RPMI8226 (cell line): ENCODE data around the gene ERN2.

Experiments used
- DNase-seq: peaks from one replicate; pipeline ENCODE4 v3.0.0-alpha.2; 2015

Gene ERN2

DNA sequence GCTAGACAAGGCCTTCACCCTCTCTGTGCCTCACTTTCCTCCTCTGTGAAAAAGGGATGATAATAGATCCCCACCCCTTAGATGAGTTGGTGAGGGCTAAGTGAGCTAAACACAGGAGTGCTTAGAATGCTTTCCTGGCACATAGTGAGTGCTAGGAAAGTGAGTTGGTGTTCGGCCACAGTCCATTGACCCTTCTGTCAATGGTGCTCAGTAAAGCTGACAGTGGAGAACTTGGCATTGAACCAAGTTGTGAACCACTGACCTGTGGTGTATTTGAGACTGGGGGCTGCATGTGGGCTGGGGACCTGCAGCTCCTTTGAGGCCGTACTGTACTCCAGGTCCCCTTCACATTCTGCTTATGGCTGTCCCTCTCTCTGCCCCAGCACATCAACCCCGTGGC, 29.5 kb downstream of the ERN2 start:
- DNase-seq: no peak

DNA sequence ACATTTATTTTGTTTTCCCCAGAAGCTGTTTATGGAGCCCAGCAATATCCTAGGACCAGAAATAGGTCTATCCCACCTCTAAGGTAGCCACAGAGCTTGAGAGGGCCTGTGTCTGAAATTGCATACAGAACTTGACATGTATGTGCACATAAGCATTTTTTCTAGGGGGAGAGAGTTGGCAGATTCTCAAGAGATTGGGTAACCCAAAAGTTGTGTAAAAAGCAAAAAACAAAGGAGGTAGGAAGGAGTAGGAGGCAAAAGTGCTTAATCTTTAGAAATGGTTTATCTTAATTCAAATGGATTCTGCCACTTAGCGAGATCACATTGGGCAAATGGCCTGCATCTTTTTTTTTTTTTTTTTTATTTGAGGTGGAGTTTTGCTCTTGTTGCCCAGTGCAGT, 30.8 kb downstream of the ERN2 start:
- DNase-seq: no peak

DNA sequence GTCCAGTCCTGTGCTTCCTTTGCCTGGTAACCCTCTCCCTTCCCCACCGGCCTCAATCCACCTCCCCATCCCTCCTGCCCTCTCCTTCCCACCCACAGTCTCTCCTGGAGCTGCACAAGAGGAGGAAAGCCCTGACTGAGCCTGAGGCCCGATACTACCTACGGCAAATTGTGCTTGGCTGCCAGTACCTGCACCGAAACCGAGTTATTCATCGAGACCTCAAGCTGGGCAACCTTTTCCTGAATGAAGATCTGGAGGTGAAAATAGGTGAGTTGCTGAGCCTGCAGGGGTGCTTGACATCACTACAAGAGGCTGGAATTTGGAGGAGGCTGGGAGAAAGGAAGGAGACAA, 33.1 kb downstream of the ERN2 start:
- DNase-seq: peak; percentile 28

DNA sequence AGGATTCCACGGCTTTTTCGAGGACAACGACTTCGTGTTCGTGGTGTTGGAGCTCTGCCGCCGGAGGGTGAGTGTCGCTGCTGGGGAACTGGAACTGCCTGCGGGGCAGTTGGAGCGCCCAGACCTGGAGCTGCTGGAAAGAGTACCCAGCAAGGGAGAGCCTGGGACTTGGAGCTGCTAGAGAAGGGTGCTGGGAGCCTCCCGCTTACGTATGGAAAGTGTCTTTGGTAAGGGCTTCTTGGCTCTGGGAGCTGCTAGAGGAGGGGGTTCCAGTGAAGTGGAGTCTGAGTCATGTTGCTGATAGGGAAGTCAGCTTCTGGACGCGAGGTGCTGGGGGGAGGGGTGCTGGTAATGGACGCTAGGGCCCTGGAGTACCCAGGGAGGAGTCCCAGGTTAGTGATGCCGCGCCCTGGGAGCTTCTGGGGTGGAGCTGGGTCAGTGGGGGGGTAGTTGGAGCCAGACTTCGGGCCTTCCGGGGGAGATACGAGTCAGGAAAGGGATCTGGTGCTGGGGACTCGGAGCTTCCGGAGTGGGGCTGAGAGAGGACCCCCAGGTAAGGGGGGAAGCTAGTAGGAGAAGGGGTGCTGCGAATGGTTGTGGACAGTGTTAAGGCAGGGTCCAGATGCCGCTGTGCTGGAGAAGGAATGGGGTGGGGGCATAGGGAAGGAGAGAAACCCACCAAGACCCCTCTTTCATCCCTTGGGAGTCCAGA, 33.6 kb downstream of the ERN2 start:
- peak; percentile 71 for DNase-seq

DNA sequence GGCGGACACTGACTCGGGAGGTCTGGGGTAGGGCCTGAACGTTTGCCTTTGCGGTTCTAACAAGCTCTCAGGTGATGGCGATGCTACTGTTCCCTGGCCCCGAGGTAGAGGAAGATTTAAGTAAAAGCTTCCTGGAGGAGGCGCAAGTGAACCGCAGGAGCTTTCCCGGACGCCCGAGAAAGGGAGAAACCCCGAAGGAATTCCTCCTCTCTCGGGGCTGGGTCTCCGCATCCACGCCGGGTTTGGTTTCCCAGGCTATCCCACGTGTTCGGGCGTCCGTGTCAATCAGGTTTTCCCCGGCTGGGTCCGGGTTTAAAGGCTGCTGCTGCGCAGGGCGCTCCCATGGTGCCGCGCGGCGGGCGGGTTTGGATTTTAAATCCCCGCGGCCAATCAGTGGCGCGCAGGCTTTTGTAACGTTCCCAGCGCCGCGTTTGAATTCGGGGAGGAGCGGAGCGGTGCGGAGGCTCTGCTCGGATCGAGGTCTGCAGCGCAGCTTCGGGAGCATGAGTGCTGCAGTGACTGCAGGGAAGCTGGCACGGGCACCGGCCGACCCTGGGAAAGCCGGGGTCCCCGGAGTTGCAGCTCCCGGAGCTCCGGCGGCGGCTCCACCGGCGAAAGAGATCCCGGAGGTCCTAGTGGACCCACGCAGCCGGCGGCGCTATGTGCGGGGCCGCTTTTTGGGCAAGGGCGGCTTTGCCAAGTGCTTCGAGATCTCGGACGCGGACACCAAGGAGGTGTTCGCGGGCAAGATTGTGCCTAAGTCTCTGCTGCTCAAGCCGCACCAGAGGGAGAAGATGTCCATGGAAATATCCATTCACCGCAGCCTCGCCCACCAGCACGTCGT, 34.4 kb downstream of the ERN2 start, which contains the start of gene PLK1:
TSS of gene PLK1 (plus strand) at position 460 of the 844 bp plus-strand sequence. CDS start at position 504, 44 bp downstream.
- DNase-seq: peak; percentile 97

DNA sequence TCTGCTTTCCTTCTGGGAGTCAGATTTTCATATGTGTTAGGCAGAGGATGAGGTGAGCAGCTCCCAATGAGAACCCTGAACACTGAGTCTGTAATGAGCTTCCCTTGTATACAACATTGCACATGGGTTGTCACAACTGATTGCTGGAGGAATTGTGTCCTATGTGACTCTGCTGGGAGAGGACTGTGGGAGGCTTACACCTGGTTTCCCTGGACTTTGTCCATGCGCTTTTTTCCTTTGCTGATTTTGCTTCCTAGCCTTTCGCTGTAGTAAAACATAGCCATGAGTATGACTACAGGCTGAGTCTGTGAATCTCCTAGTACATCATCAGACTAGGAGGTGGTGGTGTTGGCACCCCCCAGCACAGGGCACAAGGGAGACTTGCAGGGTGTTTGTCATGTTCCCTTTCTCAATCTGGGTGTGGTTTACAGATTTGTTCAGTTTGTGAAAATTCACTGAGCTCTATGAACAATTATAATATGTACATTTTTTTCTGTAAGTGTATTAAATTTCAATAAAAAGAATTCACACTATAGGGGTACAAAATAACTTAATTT, 36.0 kb downstream of the ERN2 start:
- no peak for DNase-seq

DNA sequence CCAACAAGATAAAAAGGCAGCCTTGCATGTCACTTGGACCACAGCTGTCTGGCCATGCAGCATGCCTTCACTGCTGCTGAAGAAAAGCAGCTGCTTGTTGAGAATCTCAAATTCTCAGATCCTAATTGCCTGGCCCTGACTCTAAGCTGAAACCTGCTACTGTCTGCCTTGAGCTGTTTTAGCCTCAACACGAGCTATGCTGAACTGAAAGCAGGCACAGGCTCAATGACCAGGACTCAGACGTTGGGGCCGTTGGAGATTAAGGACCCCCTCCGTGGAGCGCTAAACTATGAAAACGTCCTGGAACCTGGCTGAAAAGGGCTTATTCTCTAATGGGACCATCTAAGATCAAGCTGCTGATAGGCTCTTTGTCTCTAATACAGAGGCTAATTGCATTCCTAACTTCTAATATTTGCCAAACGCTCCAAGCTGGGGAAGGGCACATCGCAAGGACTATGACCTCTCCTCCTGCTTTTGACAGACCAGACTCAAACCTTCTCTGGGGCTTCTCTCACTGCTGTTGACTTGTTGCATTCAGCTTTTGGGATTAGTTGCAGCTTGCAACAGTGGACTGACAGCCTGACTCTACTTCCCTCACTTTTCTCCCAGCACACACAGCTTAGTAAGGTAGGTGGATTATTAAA, 38.9 kb downstream of the ERN2 start:
- no peak for DNase-seq

DNA sequence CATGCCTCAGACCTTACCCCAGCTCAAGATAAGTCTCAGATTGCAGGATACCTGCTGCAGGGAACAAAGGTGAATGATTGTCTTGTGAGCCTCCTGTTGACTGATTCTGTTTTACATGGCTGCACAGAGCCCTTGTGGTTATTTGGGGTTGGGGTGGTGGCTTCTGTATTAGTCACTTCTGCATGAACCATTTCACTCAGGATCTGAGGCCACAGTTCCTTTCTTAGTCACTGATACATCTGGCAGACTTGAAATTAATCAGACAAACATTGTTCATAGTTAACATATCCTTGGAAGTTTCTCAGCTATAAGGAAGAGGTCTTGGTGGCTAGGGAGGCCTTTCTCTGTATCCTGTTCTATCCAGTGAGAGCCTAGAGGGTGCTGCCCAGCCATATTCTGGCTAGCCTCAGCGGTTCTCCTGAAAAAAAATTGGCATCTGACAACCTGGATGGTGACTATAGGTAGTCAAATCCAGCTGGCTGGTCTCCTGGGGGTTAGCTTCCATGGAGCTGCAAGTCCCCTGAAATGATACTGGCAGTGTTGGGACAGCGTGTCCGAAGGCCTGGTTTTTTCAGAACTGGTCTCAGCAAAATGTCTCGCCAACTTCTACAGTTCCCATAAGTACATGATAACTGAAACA, 42.8 kb downstream of the ERN2 start:
- no peak for DNase-seq

DNA sequence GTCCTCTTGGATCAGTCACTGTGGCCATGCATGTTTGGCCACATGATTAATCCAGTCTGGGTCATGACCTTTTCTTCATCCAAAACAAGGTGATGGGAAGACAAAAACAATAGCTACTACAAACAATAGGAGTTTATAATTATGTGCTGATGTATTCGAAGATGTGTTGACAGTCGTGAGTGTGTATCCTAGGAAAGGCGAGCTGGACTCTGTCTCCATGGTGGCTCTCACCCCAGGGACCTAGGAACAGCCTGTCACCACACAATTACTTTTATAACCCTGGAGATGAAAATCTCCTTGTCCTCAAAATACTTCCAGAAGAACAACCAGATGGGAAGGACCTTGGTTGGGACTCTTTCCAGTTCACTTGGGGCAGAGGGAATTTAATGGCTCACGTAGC, 44.1 kb downstream of the ERN2 start:
- no peak for DNase-seq

DNA sequence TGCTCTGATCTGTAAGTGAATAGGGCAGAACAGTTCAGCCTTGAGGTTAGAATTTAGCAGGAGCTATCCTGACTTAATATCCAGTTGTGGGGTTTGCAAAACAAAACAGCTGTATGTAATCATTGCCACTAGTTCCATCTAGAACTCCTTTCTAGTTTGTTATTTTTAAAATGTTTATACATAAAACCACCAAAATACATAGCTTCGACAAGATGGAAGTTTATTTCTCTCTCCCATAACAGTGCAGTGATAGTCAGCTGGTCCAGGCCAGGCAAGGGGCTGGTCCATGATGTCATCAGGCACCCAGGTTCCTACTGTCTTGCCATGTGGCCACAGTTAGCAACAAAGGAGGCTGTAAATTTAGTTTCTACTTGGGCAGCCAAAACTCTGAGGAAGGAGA, 44.8 kb downstream of the ERN2 start:
- no peak for DNase-seq

DNA sequence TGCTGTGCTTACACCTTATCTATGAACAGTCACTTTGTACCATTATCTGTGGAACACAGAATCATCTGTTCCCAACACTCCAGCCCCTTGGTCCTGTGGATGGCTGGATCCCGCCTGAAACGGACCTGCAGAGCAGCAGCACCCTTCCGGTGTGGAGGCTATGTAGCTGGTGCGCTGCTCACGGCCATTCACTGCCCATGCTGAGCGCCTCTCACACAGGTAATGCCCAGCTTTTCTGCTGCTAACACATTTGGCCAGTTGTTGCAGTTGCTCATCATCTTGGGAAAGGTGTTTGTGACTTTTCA, 45.7 kb downstream of the ERN2 start:
- no peak for DNase-seq

DNA sequence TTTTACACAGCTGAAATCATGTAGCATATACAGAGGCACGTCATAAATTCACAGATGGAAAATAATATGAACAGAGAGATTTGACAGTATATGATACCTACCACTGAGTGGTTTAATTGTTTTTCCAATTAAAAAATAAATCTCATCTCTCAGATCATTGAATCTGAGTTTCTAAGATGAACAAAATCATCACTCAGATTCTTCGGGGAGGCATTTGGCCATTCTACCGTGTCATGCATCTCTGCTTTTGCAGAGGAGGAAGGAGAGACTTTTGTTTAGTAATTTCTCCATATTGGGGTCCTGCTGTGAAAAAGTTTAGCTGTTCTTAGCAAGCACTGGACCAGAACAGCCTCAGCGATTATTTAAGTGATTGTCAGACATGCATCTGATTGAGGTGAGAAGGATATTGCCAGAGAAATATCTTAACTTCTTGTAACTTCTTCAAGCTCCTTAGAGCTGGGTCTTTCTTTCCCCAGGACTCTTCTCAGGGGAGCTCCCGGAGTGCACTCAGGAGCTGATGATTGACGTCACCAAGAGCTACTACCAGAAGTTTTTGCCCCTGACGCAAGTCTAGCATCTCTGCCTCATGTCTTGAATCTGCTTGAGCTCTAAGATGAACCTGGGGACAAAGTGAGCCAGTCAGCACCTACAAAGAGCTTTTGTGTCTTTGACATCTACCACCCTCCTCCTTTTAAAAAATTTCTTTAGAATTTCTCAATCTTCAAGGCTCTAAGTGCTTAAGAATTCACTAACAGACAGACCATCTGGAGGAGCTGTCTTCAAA, 46.3 kb downstream of the ERN2 start:
- DNase-seq: no peak

DNA sequence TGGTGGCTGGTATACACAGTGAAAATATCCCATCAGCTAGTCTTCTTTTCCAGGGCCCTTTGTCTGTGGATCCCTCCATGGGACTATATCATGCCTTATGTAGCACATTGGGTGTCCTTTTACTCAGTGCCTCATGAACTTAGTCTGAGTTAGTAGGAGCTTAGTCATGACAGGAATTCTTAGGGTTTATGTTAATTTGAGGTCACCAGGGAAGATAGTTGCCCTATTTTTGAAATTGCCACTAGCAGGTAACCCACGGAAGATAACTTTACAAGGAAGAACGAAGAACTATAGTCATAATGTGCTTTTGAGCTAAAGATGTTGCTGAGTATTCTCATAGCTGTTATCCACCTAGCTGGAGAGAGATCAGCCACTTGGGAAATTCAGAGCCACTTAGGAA, 49.1 kb downstream of the ERN2 start:
- no peak for DNase-seq

DNA sequence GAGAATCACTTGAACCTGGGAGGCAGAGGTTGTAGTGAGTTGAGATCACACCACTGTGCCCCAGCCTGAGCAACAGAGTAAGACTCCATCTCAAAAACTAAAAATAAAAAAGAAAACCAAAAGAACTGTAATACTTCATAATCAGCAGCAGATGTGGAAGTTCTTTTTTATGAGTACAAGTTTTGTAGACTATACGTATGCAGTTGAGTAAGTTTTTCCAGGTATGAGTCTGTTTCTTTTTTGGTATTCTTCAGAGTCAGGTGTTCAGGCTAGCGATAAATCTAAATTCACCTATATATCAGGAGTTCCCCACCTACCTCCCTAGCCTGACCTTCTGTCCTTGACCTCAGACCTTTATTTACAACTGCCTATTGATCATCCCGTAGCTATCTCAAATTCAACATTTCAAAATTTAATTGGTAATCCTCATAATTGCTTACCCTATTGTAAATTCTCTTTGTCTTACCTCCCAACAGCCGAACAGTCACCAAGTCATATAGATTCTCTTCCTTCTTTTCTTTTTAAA, 61.0 kb downstream of the ERN2 start:
- no peak for DNase-seq

DNA sequence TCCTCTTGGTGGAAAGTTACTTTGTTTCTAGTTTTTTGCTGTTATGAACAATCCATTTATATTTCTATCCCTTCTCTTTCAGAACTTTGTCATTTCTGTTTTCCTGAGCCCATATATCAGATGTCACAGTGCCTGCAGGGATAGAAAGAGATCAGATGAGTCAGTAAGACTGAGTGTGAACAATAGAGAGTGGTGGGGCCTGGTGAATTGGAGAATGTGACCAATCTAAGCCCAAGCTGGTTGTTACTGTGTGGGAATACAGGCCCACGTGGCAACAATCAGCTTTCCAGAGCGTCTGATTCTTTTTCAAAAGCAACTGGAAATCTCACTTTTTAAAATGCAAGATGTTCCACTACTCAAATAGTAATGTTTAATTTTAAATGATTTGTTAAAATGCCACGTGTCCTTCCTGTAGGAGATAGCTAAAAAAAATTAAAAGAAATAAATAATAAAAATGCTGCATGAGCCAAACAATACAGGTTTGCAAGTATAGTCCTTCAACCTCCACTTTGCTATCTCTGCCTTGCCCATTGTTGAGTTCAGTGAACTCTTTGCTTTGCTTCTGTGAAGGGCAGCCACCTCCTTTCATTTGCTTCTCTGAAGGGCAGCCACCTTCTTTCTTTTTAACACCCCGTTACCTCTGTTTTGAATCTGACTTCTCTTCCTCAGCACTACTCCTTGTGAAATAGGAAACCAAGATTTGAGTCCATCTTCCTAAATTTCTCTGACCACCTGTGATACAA, 62.2 kb downstream of the ERN2 start:
- no peak for DNase-seq

DNA sequence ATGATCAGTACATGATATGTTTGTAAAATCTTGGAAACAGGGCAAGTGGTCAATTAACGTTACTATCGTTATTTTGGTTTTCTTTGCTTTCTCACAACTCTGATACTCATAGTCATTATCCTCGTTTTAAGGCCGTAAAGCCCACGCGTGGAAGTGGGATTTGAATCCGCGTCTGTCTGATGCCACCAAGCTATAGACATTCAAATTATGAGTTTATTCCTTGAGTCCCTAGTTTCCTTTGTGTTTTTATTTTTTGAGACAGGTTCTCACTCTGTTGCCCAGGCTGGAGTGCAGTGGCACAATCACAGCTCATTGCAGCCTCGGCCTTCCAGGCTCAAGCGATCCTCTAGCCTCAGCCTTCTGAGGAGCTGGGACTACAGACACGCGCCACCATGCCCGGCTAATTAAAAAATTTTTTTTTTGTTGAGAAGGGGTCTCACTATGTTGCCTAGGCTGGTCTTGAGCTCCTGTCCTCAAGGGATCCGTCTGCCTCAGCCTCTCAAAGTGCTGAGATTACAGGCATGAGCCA, 70.7 kb downstream of the ERN2 start:
- peak; percentile 7 for DNase-seq

DNA sequence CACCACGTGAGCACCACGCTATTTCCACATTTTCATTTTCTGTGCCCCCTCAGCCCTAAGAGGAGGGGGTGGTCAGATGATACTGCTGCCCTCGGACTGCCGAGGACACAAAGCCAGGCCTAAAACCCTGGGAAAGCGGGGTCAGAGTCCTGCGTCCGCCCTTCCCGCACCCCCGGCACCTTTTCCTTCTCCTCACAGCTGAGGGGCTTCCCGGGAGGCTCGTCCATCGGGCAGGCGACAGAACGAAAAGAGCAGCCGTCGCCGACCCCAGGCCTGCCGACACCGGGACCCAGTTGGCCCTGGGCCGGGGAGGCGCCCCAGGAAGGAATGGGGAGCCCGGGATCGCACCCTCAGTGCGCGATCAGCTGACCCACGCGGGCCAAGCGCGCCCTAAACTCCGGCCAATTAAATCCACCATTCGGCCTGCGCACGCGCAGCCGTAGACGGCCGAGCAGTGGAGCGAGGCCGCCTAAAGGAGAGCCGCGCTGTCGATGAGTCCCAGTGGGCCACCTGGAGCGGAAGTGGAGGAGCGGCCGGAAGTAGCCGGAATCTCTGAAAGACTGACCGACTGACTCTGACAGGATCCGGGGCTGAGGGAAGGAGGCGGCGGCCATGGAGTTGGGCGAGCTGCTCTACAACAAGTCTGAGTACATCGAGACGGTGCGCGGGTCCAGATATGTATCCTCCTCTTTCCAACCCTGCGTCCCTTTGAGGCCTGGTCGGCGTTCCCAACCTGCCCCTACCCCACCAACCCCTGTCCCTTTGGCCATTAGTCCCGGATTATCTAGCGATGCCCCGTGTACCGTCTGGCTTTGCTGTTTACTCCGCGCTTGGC, 71.9 kb downstream of the ERN2 start, which contains the start of the genes DCTN5 and PALB2:
TSS of gene DCTN5 (plus strand) at position 536 of the 835 bp plus-strand sequence. CDS start at position 613, 77 bp downstream.
TSS of gene PALB2 (minus strand) at position 380 of the 835 bp plus-strand sequence. CDS start at position 227, 153 bp downstream.
- peak; percentile 98 for DNase-seq

DNA sequence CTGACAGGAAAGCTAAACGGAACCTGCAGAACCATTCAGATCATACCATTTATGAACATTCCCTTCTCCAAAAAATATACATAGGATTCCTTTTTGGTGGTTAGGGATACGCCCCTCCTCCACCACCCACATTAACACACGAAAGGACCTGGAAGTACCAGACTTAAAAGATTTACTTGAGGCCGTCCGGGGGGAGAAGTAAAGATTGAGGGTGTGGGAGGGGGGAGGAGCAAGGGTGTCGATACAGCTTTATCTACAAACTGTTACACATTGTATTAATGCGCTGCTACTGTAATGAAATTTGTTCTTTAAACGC, 72.4 kb downstream of the ERN2 start:
- DNase-seq: peak; percentile 13
